DOHH2 (cell line): Measurements from ENCODE around the gene OR51M1.
A peak's percentile ranks its signal among the peaks of the same experiment; 100 is the strongest.

Source experiments
- CTCF ChIP-seq: fragments of 200-600 bp; sonication (generic); IDR thresholded peaks from one replicate; pipeline ENCODE4 v1.5.1; 2014; ENCODE audit warnings: antibody characterized with exemption, mild to moderate bottlenecking, low read depth, low read length; ENCODE audit not compliant: poor library complexity, severe bottlenecking
- EZH2phosphoT487 ChIP-seq: fragments of 200-600 bp; sonication (generic); IDR thresholded peaks from 2 replicates; pipeline ENCODE4 v1.6.1; 2017; ENCODE audit warnings: borderline replicate concordance, mild to moderate bottlenecking, antibody characterized with exemption, low read length, moderate library complexity, mixed read lengths

GRCh38 chr11:5390210-5390609 is 6.6 kb downstream of the OR51M1 start:
- TF ChIP-seq CTCF (peak; percentile 25), EZH2phosphoT487 (no peak)
